HEK293 (cell line): ENCODE data around the gene DLX2.

ENCODE experiments used
- CTCF ChIP-seq: fragments of 450-650 bp; formaldehyde crosslinking; IDR thresholded peaks from 2 replicates; pipeline ENCODE4 v1.5.1; 2016; ENCODE audit warnings: missing biosample characterization, missing genetic modification characterization
- REST ChIP-seq: fragments of 450-650 bp; formaldehyde crosslinking; IDR thresholded peaks from 2 replicates; pipeline ENCODE4 v1.5.1; 2016; ENCODE audit warnings: missing biosample characterization, missing genetic modification characterization
- ZBTB49 ChIP-seq: fragments of 450-650 bp; formaldehyde crosslinking; IDR thresholded peaks from 2 replicates; pipeline ENCODE4 v1.5.1; 2016; ENCODE audit warnings: missing biosample characterization, missing genetic modification characterization, low read depth
- ZNF133 ChIP-seq: fragments of 450-650 bp; formaldehyde crosslinking; IDR thresholded peaks from 2 replicates; pipeline ENCODE4 v1.5.1; 2016; ENCODE audit warnings: missing biosample characterization, missing genetic modification characterization
- ZNF768 ChIP-seq: fragments of 450-650 bp; formaldehyde crosslinking; IDR thresholded peaks from 2 replicates; pipeline ENCODE4 v1.5.1; 2018; ENCODE audit warnings: missing biosample characterization, mild to moderate bottlenecking, missing genetic modification characterization
- TF ChIP-seq, protein P1 (sequence below): fragments of 450-650 bp; formaldehyde crosslinking; IDR thresholded peaks from 2 replicates; pipeline ENCODE4 v1.5.1; 2016; ENCODE audit warnings: missing biosample characterization, missing genetic modification characterization

DNA sequence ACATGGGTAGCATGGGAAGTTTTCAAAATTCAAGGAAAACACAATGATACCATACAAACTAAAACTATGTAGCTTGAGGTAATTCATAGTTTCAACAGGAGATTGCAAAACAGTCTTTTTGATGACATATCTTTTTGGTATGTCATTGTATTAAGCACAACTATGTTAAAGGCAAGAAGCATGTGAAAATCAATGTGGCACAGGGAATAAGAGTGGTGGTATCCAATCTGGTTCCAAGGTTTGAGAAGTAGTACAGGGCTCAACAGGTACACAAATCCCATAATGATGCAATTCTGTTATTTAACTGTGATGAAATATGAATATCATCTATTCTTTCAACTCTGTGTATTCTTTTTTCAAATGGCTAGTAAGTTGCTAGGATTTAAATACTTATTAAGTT is 16.4 kb upstream of the DLX2 start:
- no peak for TF ChIP-seq CTCF (tag by site-specific recombination)
- TF ChIP-seq ZNF133 (tag by site-specific recombination) = no peak
- TF ChIP-seq ZNF768 (tag by site-specific recombination) = no peak
- TF ChIP-seq, protein P1, sequence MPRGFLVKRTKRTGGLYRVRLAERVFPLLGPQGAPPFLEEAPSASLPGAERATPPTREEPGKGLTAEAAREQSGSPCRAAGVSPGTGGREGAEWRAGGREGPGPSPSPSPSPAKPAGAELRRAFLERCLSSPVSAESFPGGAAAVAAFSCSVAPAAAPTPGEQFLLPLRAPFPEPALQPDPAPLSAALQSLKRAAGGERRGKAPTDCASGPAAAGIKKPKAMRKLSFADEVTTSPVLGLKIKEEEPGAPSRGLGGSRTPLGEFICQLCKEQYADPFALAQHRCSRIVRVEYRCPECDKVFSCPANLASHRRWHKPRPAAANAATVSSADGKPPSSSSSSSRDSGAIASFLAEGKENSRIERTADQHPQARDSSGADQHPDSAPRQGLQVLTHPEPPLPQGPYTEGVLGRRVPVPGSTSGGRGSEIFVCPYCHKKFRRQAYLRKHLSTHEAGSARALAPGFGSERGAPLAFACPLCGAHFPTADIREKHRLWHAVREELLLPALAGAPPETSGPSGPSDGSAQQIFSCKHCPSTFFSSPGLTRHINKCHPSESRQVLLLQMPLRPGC (tag by site-specific recombination) = no peak
- TF ChIP-seq ZBTB49 (tag by site-specific recombination) = no peak
- TF ChIP-seq REST (tag by site-specific recombination) = no peak
